H1 (cell line): ENCODE results near the gene PDE8B. TPM values are rescaled to one million over a fixed set of nuclear protein-coding genes. Genes with fewer than 3 reads are reported as not detected.

Source experiments
- CTCF ChIA-PET: fragments of 300-600 bp; sonication (Branson Sonifier 250); formaldehyde crosslinking; loops from one replicate; lab custom pipeline; 2021; ENCODE audit not compliant: partially characterized antibody; lab: Charles Lee
- POLR2A ChIA-PET: fragments of 300-600 bp; sonication (Branson Sonifier 250); formaldehyde crosslinking; loops from one replicate; lab custom pipeline; 2021; ENCODE audit warnings: inconsistent platforms; ENCODE audit not compliant: partially characterized antibody; lab: Charles Lee
- DNase-seq, 2 experiments: peaks; one replicate each; pipeline versions ENCODE4 v3.0.0 to v3.0.0-alpha.2; 2010 to 2022; ENCODE audit warnings: low spot score in 2 of 2, low read depth in 1 of 2, mixed read lengths in 1 of 2
- FAIRE-seq: peaks from 2 replicates; lab custom pipeline; 2011; peaks lifted over from hg19 to GRCh38; lab: Jason Lieb, UNC
- H2AFZ ChIP-seq: 2 replicates; pipeline ENCODE4 v1.8.1; 2012; ENCODE audit warnings: low read length, inconsistent platforms
- H2AK5ac ChIP-seq: 2 replicates; pipeline ENCODE4 v1.6.1; 2013; ENCODE audit warnings: low read depth, low read length
- H2BK120ac ChIP-seq: replicated peaks from 2 replicates; pipeline ENCODE3; 2013; ENCODE audit warnings: low read depth, low read length, inconsistent platforms
- H2BK12ac ChIP-seq: 2 replicates; pipeline ENCODE4 v1.6.1; 2013; ENCODE audit warnings: low read depth, low read length
- H2BK15ac ChIP-seq: 2 replicates; pipeline ENCODE4 v1.6.1; 2013; ENCODE audit warnings: low read length
- H2BK20ac ChIP-seq: 2 replicates; pipeline ENCODE4 v1.6.1; 2013; ENCODE audit warnings: low read length
- H2BK5ac ChIP-seq: 2 replicates; pipeline ENCODE4 v1.6.1; 2013; ENCODE audit warnings: low read depth, low read length
- H3K14ac ChIP-seq: 2 replicates; pipeline ENCODE4 v1.6.1; 2013; ENCODE audit warnings: inconsistent platforms; ENCODE audit not compliant: insufficient read length
- H3K18ac ChIP-seq: 2 replicates; pipeline ENCODE4 v1.6.1; 2013; ENCODE audit warnings: low read length; ENCODE audit errors: extremely low read depth
- H3K23ac ChIP-seq: 2 replicates; pipeline ENCODE4 v1.6.1; 2013; ENCODE audit warnings: inconsistent platforms; ENCODE audit not compliant: insufficient read length
- H3K23me2 ChIP-seq: 2 replicates; pipeline ENCODE4 v1.6.1; 2013; ENCODE audit warnings: low read depth, low read length
- H3K27ac ChIP-seq: 2 replicates; pipeline ENCODE4 v1.6.1; 2011; ENCODE audit warnings: low read depth, low read length, inconsistent platforms
- H3K27me3 ChIP-seq, 4 experiments: replicated peaks in 1 of 4; 1 replicate in 1 of 4; 2 replicates in 3 of 4; pipeline versions ENCODE4 v1.6.1 to v1.8.1; 2011 to 2013; ENCODE audit warnings: low read length in 3 of 4, mild to moderate bottlenecking in 3 of 4, inconsistent platforms in 2 of 4, mixed read lengths in 2 of 4, moderate library complexity in 1 of 4; ENCODE audit not compliant: control insufficient read depth in 3 of 4, insufficient read depth in 3 of 4; ENCODE audit errors: extremely low read depth in 1 of 4
- H3K36me3 ChIP-seq, 4 experiments: 2 replicates each; pipeline versions ENCODE4 v1.6.1 to v1.8.1; 2011 to 2013; ENCODE audit warnings: mild to moderate bottlenecking in 4 of 4, low read length in 3 of 4, moderate library complexity in 2 of 4, control low read depth in 1 of 4, inconsistent platforms in 1 of 4; ENCODE audit not compliant: insufficient read depth in 4 of 4, control insufficient read depth in 2 of 4
- H3K4ac ChIP-seq: replicated peaks from 2 replicates; pipeline ENCODE3; 2013; ENCODE audit warnings: low read length, low read depth, mixed read lengths, inconsistent platforms; ENCODE audit not compliant: insufficient read length
- H3K4me1 ChIP-seq, 4 experiments: replicated peaks in 1 of 4; 1 replicate in 1 of 4; 2 replicates in 3 of 4; pipeline versions ENCODE4 v1.6.1 to v1.8.1; 2011 to 2013; ENCODE audit warnings: low read length in 3 of 4, inconsistent platforms in 2 of 4, mixed read lengths in 1 of 4; ENCODE audit not compliant: insufficient read depth in 4 of 4, control insufficient read depth in 3 of 4
- H3K4me2 ChIP-seq, 2 experiments: 2 replicates each; pipeline versions ENCODE4 v1.6.1 to v1.8.1; 2011 to 2013; ENCODE audit warnings: low read depth in 2 of 2, low read length in 2 of 2, control low read depth in 1 of 2, inconsistent platforms in 1 of 2, mild to moderate bottlenecking in 1 of 2; ENCODE audit not compliant: insufficient read depth in 1 of 2
- H3K4me3 ChIP-seq, 4 experiments: fragments of 200-600, 300-600 bp in 1 of 4; sonication (generic), shearing (Covaris generic), sonication (Bioruptor Twin) in 1 of 4; 2 replicates each; pipeline versions ENCODE4 v1.5.1 to v1.8.1; 2011 to 2016; ENCODE audit warnings: low read length in 4 of 4, low read depth in 3 of 4, control low read depth in 2 of 4, inconsistent platforms in 2 of 4, mild to moderate bottlenecking in 2 of 4, mixed read lengths in 1 of 4, moderate library complexity in 1 of 4; ENCODE audit not compliant: insufficient read depth in 2 of 4; ENCODE audit errors: extremely low read depth in 1 of 4
- H3K56ac ChIP-seq: replicated peaks from 2 replicates; pipeline ENCODE3; 2013; ENCODE audit warnings: low read depth, mild to moderate bottlenecking, mixed read lengths, low read length, inconsistent platforms; ENCODE audit not compliant: insufficient read length
- H3K79me1 ChIP-seq: 2 replicates; pipeline ENCODE4 v1.6.1; 2013; ENCODE audit warnings: low read depth, low read length, control low read depth
- H3K79me2 ChIP-seq, 2 experiments: 2 replicates each; pipeline versions ENCODE4 v1.6.1 to v1.8.1; 2012 to 2013; ENCODE audit warnings: low read length in 2 of 2, mild to moderate bottlenecking in 2 of 2, inconsistent platforms in 1 of 2; ENCODE audit not compliant: insufficient read depth in 2 of 2, control insufficient read depth in 1 of 2
- H3K9ac ChIP-seq, 4 experiments: replicated peaks in 1 of 4; 1 replicate in 1 of 4; 2 replicates in 3 of 4; pipeline versions ENCODE4 v1.6.1 to v1.8.1; 2011 to 2013; ENCODE audit warnings: low read depth in 3 of 4, low read length in 3 of 4, control low read depth in 2 of 4, mild to moderate bottlenecking in 2 of 4, moderate library complexity in 2 of 4, inconsistent platforms in 1 of 4; ENCODE audit errors: extremely low read depth in 1 of 4
- H3K9me3 ChIP-seq, 2 experiments: 2 replicates each; pipeline versions ENCODE4 v1.6.1 to v1.8.1; 2012 to 2013; ENCODE audit warnings: mild to moderate bottlenecking in 2 of 2, moderate library complexity in 2 of 2, control low read depth in 1 of 2, inconsistent platforms in 1 of 2, low read depth in 1 of 2, low read length in 1 of 2, mixed read lengths in 1 of 2; ENCODE audit not compliant: insufficient read depth in 2 of 2
- H4K20me1 ChIP-seq, 2 experiments: replicated peaks in 1 of 2; 2 replicates each; pipeline versions ENCODE3 to v1.8.1; 2011 to 2013; ENCODE audit warnings: inconsistent platforms in 2 of 2, low read length in 2 of 2, mild to moderate bottlenecking in 1 of 2; ENCODE audit not compliant: insufficient read depth in 2 of 2, control insufficient read depth in 1 of 2
- H4K5ac ChIP-seq: 2 replicates; pipeline ENCODE4 v1.6.1; 2013; ENCODE audit warnings: low read length, low read depth, mixed read lengths, inconsistent platforms; ENCODE audit not compliant: insufficient read length
- H4K8ac ChIP-seq: 2 replicates; pipeline ENCODE4 v1.8.0; 2013; ENCODE audit warnings: mild to moderate bottlenecking, moderate library complexity, low read length, inconsistent platforms; ENCODE audit not compliant: insufficient read depth; ENCODE audit errors: extremely low read depth
- H4K91ac ChIP-seq: replicated peaks from 2 replicates; pipeline ENCODE3; 2013; ENCODE audit warnings: low read length, mixed read lengths, inconsistent platforms; ENCODE audit not compliant: insufficient read length
- EGR1 ChIP-seq: IDR thresholded peaks from 2 replicates; pipeline ENCODE4 v1.6.1; 2011; ENCODE audit warnings: low read depth, low read length, borderline replicate concordance
- EP300 ChIP-seq, 2 experiments: IDR thresholded peaks; 1 replicate in 1 of 2; 2 replicates in 1 of 2; pipeline ENCODE4 v1.6.1; 2011 to 2012; ENCODE audit warnings: low read depth in 2 of 2, low read length in 2 of 2, mild to moderate bottlenecking in 2 of 2, borderline replicate concordance in 1 of 2, inconsistent platforms in 1 of 2, moderate library complexity in 1 of 2
- KDM1A ChIP-seq: fragments of 200-600, 300-600 bp; sonication (generic); IDR thresholded peaks from 2 replicates; pipeline ENCODE4 v1.7.1; 2016; ENCODE audit warnings: mild to moderate bottlenecking, low read length, borderline replicate concordance
- KDM5A ChIP-seq: fragments of 200-600 bp; IDR thresholded peaks from 2 replicates; pipeline ENCODE4 v1.7.1; 2012; ENCODE audit warnings: mild to moderate bottlenecking, low read length, inconsistent platforms, mixed read lengths
- MAFK ChIP-seq: IDR thresholded peaks from 2 replicates; pipeline ENCODE4 v1.6.1; 2012; ENCODE audit warnings: low read depth, mild to moderate bottlenecking, improper control_type of control experiment, low read length
- SAP30 ChIP-seq: fragments of 300-600 bp; sonication (generic); IDR thresholded peaks from 2 replicates; pipeline ENCODE4 v1.7.1; 2012; ENCODE audit warnings: low read length, moderate library complexity, mild to moderate bottlenecking, inconsistent platforms; ENCODE audit not compliant: insufficient read depth, insufficient replicate concordance
- SIX5 ChIP-seq: IDR thresholded peaks from 2 replicates; pipeline ENCODE4 v1.6.1; 2011; ENCODE audit warnings: mild to moderate bottlenecking, low read depth, low read length
- TEAD4 ChIP-seq: IDR thresholded peaks from 2 replicates; pipeline ENCODE4 v1.6.1; 2012; ENCODE audit warnings: low read depth, low read length, inconsistent platforms, mixed read lengths
- WGBS, 2 experiments: shearing (Covaris generic) in 1 of 2; methylation state at CpG; one replicate each; pipeline versions ENCODE4 v1.1.6 to v1.1.7; 2013 to 2015; ENCODE audit warnings: low lambda C conversion rate in 2 of 2, mixed read lengths in 2 of 2, inconsistent platforms in 1 of 2, low coverage in 1 of 2, missing lambda C conversion rate in 1 of 2; ENCODE audit not compliant: insufficient replicate concordance in 2 of 2, insufficient coverage in 1 of 2, insufficient read length in 1 of 2; ENCODE audit errors: extremely low coverage in 1 of 2, missing lambda C conversion rate in 1 of 2; 5-methylcytosine and 5-hydroxymethylcytosine counted together
- polyA plus RNA-seq, 7 experiments: library from polyadenylated mRNA; depleted of rRNA in 3 of 7; stranded (reverse) in 5 of 7; unstranded in 2 of 7; fragments of >200 nt in 5 of 7; fragments of 200-250 nt in 2 of 7; gene quantifications; 1 replicate in 5 of 7; 2 replicates in 1 of 7; 4 replicates in 1 of 7; pipeline versions ENCODE4 v1.2.1 to v1.2.3, GENCODE V29; 2011 to 2013; ENCODE audit warnings: missing spikeins in 2 of 7, mixed read lengths in 2 of 7
- total RNA-seq: library from RNA; stranded (reverse); fragmentation: NEBNext Ultra II Directional; extraction: Animal tissue kit (Norgen Biotek cat#: 25700); gene quantifications from 2 replicates; pipeline ENCODE4 v1.2.1, GENCODE V29; 2021

The PDE8B gene
- total and polyA plus RNA-seq, 2 of the 8 experiments (the other 6 are each of a cell fraction or from before 2014, with no cell fraction given): 0.32 to 1.1 TPM

GRCh38 chr5:77354454-77354853 is 144.0 kb downstream of the PDE8B start:
- Histone ChIP-seq H2BK12ac (no peak overlapping the region), H4K91ac (no peak overlapping the region), H3K9me3 (no peaks in the 10 kb centered on the region), H4K20me1 (no peaks in the 10 kb centered on the region), H3K4me1 (no peaks in the 10 kb centered on the region), H2AK5ac (no peak overlapping the region), H3K56ac (no peak overlapping the region), H3K23ac (no peak overlapping the region), H3K79me1 (no peaks in the 10 kb centered on the region), H3K18ac (no peak overlapping the region), H3K36me3 (no peaks in the 10 kb centered on the region), H3K14ac (no peak overlapping the region), H4K5ac (no peak overlapping the region), H2BK15ac (no peak overlapping the region), H3K4me3 (no peak overlapping the region), H3K9ac (no peak overlapping the region), H3K4ac (no peak overlapping the region), H3K4me2 (no peak overlapping the region), H2BK5ac (no peak overlapping the region), H3K23me2 (no peaks in the 10 kb centered on the region), H2BK120ac (no peak overlapping the region), H4K8ac (no peak overlapping the region), H2AFZ (no peak overlapping the region), H2BK20ac (no peak overlapping the region), H3K79me2 (no peaks in the 10 kb centered on the region), H3K27ac (no peak overlapping the region), H3K27me3 (no peaks in the 10 kb centered on the region)
- DNase-seq (no peak), FAIRE-seq (no peak)
- TF ChIP-seq EP300 (IDR thresholded peaks at IDR 0.05; ENCODE audit: borderline replicate concordance in 1 of 2, low read depth in 2 of 2, low read length in 2 of 2): no peak
- no peak for TF ChIP-seq TEAD4
- no peak for TF ChIP-seq MAFK
- TF ChIP-seq SIX5: no peak
- no peak for TF ChIP-seq SAP30
- no peak for TF ChIP-seq KDM5A
- no peak for TF ChIP-seq EGR1
- no peak for TF ChIP-seq KDM1A
- ChIA-PET POLR2A (no interaction called here), CTCF (no interaction called here)
- 89% methylated on average over 2 of the region's 2 CpGs; no CpG with 5 or more reads in 1 of the 2 experiments for WGBS, 2 experiments
